ENCODE data around the gene CISH. TPM values are rescaled to one million over a fixed set of nuclear protein-coding genes. Genes with fewer than 3 reads are reported as not detected.

The CISH gene
- total RNA-seq, 1 experiment from 2014 or later = 1.6 TPM

DNA sequence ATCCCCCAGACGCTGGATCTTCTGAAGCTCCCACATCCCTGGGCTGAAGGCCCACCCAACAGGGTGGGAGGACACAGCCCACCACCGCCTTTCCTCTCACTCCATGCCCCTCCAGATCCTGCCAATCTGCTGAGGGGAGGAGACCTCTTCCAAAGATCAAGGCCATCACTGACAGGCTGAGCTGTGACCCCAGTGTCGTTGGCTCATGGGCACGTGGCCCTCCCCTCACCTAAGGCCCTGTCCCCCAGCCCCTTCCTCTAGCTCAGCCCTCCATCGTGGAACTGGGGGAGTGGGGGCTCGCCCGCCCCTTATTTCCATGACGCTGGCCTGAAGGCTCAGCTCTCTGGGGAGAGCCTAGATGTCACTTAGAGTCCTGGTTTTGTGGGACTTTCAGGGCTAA is 54.5 kb downstream of the CISH start:
- DNase-seq = no peak
- intact Hi-C loops (cut with micrococcal nuclease; ENCODE audit: unreplicated experiment) = no loop called here
- Mint-ChIP-seq H3K9me3 (ENCODE audit: low read depth, unreplicated experiment) (no peaks in the 10 kb centered on the region), H3K27ac (ENCODE audit: unreplicated experiment) (no peak overlapping the region), H3K27me3 (ENCODE audit: unreplicated experiment) (peaks cover 75% of the 10 kb centered on the region), H3K4me3 (ENCODE audit: low read depth, unreplicated experiment) (no peak overlapping the region), H3K4me1 (ENCODE audit: low read depth, unreplicated experiment) (no peaks in the 10 kb centered on the region), H3K36me3 (ENCODE audit: insufficient read depth, unreplicated experiment) (no peaks in the 10 kb centered on the region)
- CTCF ChIA-PET = no interaction called here
- no TSS peak for BruUV-seq (replicated peaks)
- TF ChIP-seq, protein P1, sequence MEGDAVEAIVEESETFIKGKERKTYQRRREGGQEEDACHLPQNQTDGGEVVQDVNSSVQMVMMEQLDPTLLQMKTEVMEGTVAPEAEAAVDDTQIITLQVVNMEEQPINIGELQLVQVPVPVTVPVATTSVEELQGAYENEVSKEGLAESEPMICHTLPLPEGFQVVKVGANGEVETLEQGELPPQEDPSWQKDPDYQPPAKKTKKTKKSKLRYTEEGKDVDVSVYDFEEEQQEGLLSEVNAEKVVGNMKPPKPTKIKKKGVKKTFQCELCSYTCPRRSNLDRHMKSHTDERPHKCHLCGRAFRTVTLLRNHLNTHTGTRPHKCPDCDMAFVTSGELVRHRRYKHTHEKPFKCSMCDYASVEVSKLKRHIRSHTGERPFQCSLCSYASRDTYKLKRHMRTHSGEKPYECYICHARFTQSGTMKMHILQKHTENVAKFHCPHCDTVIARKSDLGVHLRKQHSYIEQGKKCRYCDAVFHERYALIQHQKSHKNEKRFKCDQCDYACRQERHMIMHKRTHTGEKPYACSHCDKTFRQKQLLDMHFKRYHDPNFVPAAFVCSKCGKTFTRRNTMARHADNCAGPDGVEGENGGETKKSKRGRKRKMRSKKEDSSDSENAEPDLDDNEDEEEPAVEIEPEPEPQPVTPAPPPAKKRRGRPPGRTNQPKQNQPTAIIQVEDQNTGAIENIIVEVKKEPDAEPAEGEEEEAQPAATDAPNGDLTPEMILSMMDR (IDR thresholded peaks at IDR 0.05; ENCODE audit: unreplicated experiment) = no peak

Other genes starting within 250 kb of the CISH start
- gene CACNA2D2, start 108.1 kb downstream of the CISH start, total RNA-seq (2022) = 0.12 TPM in 1 of 2 replicates, not detected in the other
- gene C3orf18, start 44.0 kb downstream of the CISH start, total RNA-seq (2022) = 2.7 and 3.1 TPM in 2 replicates
- gene HEMK1, start 42.3 kb downstream of the CISH start, total RNA-seq (2022) = 17.6 and 20.0 TPM in 2 replicates
- gene MAPKAPK3, start 5.4 kb upstream of the CISH start, total RNA-seq (2022) = 40.6 and 44.6 TPM in 2 replicates
- gene DOCK3, start 63.2 kb upstream of the CISH start, total RNA-seq (2022) = 0.19 and 0.34 TPM in 2 replicates

All from Calu3 (cell line).